Caco-2 (cell line): Measurements from ENCODE around the gene NRXN2. TPM values are rescaled to one million over a fixed set of nuclear protein-coding genes. Genes with fewer than 3 reads are reported as not detected.

Experiments
- BruUV-seq: library from RNA; stranded (reverse); fragments of 400-500 nt; replicated peaks from 2 replicates; lab custom pipeline; 2021; lab: Mats Ljungman, UMichigan
- CTCF ChIA-PET: fragments of 300-600 bp; sonication (Branson Sonifier 250); formaldehyde crosslinking; loops from one replicate; lab custom pipeline; 2022; ENCODE audit warnings: antibody characterized with exemption; lab: Charles Lee
- POLR2A ChIA-PET: fragments of 300-600 bp; sonication (Branson Sonifier 250); formaldehyde crosslinking; loops from one replicate; lab custom pipeline; 2022; ENCODE audit warnings: antibody characterized with exemption; lab: Charles Lee
- DNase-seq, 2 experiments: peaks; one replicate each; pipeline versions ENCODE4 v3.0.0 to v3.0.0-alpha.2; 2020 to 2022
- H3K27me3 ChIP-seq: replicated peaks from 2 replicates; pipeline ENCODE4 v1.6.0; 2011; ENCODE audit warnings: low read length; ENCODE audit not compliant: control insufficient read depth, insufficient read depth
- H3K36me3 ChIP-seq: 2 replicates; pipeline ENCODE4 v1.5.1; 2011; ENCODE audit warnings: low read length; ENCODE audit not compliant: control insufficient read depth, insufficient read depth
- H3K4me1 ChIP-seq: fragments of 250-450 bp; sonication (Bioruptor Pico); 2 replicates; pipeline ENCODE4 v1.5.1; 2020; ENCODE audit warnings: mild to moderate bottlenecking
- H3K4me3 ChIP-seq: 2 replicates; pipeline ENCODE4 v1.5.1; 2011; ENCODE audit warnings: low read depth, mild to moderate bottlenecking, control low read depth, low read length
- H3K9me3 ChIP-seq: fragments of 250-450 bp; sonication (Bioruptor Pico); 2 replicates; pipeline ENCODE4 v1.5.1; 2020; ENCODE audit warnings: mild to moderate bottlenecking, moderate library complexity
- H3K27ac Mint-ChIP-seq: one replicate; pipeline ENCODE4 v1.8.0; 2022; ENCODE audit warnings: mixed read lengths; ENCODE audit not compliant: unreplicated experiment
- H3K27me3 Mint-ChIP-seq: one replicate; pipeline ENCODE4 v1.8.0; 2022; ENCODE audit warnings: mixed read lengths; ENCODE audit not compliant: insufficient read depth, unreplicated experiment
- H3K36me3 Mint-ChIP-seq: one replicate; pipeline ENCODE4 v1.8.0; 2022; ENCODE audit warnings: mild to moderate bottlenecking, mixed read lengths; ENCODE audit not compliant: insufficient read depth, unreplicated experiment
- H3K4me1 Mint-ChIP-seq: one replicate; pipeline ENCODE4 v1.8.0; 2022; ENCODE audit warnings: low read depth, mixed read lengths; ENCODE audit not compliant: unreplicated experiment
- H3K4me3 Mint-ChIP-seq: one replicate; pipeline ENCODE4 v1.8.0; 2022; ENCODE audit warnings: mild to moderate bottlenecking, moderate library complexity, mixed read lengths; ENCODE audit not compliant: unreplicated experiment
- H3K9me3 Mint-ChIP-seq: one replicate; pipeline ENCODE4 v1.8.0; 2022; ENCODE audit warnings: mixed read lengths; ENCODE audit not compliant: unreplicated experiment
- CTCF ChIP-seq, 2 experiments: fragments of 200-600 bp in 1 of 2; IDR thresholded peaks; 1 replicate in 1 of 2; 2 replicates in 1 of 2; pipeline versions ENCODE4 v1.5.1 to v1.8.0; 2011 to 2022; ENCODE audit warnings: antibody characterized with exemption in 1 of 2, control low read depth in 1 of 2, inconsistent platforms in 1 of 2, low read depth in 1 of 2, low read length in 1 of 2, mild to moderate bottlenecking in 1 of 2, moderate library complexity in 1 of 2; ENCODE audit not compliant: insufficient read depth in 1 of 2, severe bottlenecking in 1 of 2, unreplicated experiment in 1 of 2
- intact Hi-C: fragments of 100-400 bp; cut with micrococcal nuclease; formaldehyde crosslinking; loops from one replicate; pipeline ENCODE4 v1.10.0; 2022; ENCODE audit not compliant: unreplicated experiment
- total RNA-seq: library from RNA; stranded (reverse); gene quantifications from 2 replicates; pipeline ENCODE4 v1.2.3, GENCODE V29; 2022

The NRXN2 gene
- total RNA-seq, 1 experiment from 2014 or later: 7.6 TPM

GRCh38 chr11:64652586-64653387, 70.2 kb downstream of the NRXN2 start:
- no peak overlapping the region for H3K4me3 ChIP-seq
- Mint-ChIP-seq H3K36me3 (no peaks in the 10 kb centered on the region), H3K27me3 (no peaks in the 10 kb centered on the region), H3K4me3 (no peak overlapping the region), H3K9me3 (no peaks in the 10 kb centered on the region), H3K4me1 (peaks cover 15% of the 10 kb centered on the region), H3K27ac (no peak overlapping the region)
- intact Hi-C loops: loop anchor here (1.0 to 10.0 kb wide), 5 partner anchors 99 to 298 kb away; partner anchors contain the start of gene RPS6KA4
- peak; percentile 86 to 93 for DNase-seq
- ChIA-PET CTCF (interaction anchor here (0.5 to 1.8 kb wide), 17 partner anchors 17 to 335 kb away, joined by 3 to 21 read pairs (median 4); partner anchors contain the start of genes PRDX5 and TRMT112), POLR2A (interaction anchor here (0.5 kb wide), 1 partner anchor 74 kb away, joined by 5 read pairs; no protein-coding TSS in a partner anchor)
- no peaks in the 10 kb centered on the region for H3K36me3 ChIP-seq
- peak; percentile 91 to 93 for TF ChIP-seq CTCF (IDR thresholded peaks at IDR 0.05; ENCODE audit: insufficient read depth in 1 of 2, low read depth in 1 of 2, low read length in 1 of 2, severe bottlenecking in 1 of 2, unreplicated experiment in 1 of 2)
- H3K4me1 ChIP-seq: peaks cover 17% of the 10 kb centered on the region
- no TSS peak for BruUV-seq
- no peaks in the 10 kb centered on the region for H3K9me3 ChIP-seq
- no peaks in the 10 kb centered on the region for H3K27me3 ChIP-seq

- Mint-ChIP-seq H3K4me1 (peaks cover 15% of the 10 kb centered on the region), H3K36me3 (no peaks in the 10 kb centered on the region), H3K9me3 (no peaks in the 10 kb centered on the region), H3K27ac (no peak overlapping the region), H3K4me3 (no peak overlapping the region), H3K27me3 (no peaks in the 10 kb centered on the region)
- ChIA-PET POLR2A (no interaction called here), CTCF (interaction anchor here (0.6 to 3.6 kb wide), 11 partner anchors 38 to 676 kb away, joined by 3 to 35 read pairs (median 4); partner anchors contain the start of genes PRDX5 and TRMT112)
- no peaks in the 10 kb centered on the region for H3K9me3 ChIP-seq
- no TSS peak for BruUV-seq
- DNase-seq: peak in 1 of 2 experiments; percentile 31
- H3K36me3 ChIP-seq: no peaks in the 10 kb centered on the region
- intact Hi-C loops: loop anchor here (5.0 to 10.0 kb wide), 2 partner anchors 264 to 296 kb away; partner anchors contain the start of gene RPS6KA4
- H3K27me3 ChIP-seq: no peaks in the 10 kb centered on the region
- no peak overlapping the region for H3K4me3 ChIP-seq
- H3K4me1 ChIP-seq: peaks cover 17% of the 10 kb centered on the region
- TF ChIP-seq CTCF (IDR thresholded peaks at IDR 0.05; ENCODE audit: insufficient read depth in 1 of 2, low read depth in 1 of 2, low read length in 1 of 2, severe bottlenecking in 1 of 2, unreplicated experiment in 1 of 2): peak; percentile 51 to 52
Observed at GRCh38 chr11:64650923-64651523, 72.0 kb downstream of the NRXN2 start.

GRCh38 chr11:64649291-64649697, 73.7 kb downstream of the NRXN2 start:
- peaks cover 3% of the 10 kb centered on the region for H3K27me3 Mint-ChIP-seq
- intact Hi-C loops: loop anchor here (1.0 to 2.0 kb wide), 3 partner anchors 96 to 332 kb away; partner anchors contain the start of gene TRMT112

More at GRCh38 chr11:64649291-64649697, 73.7 kb downstream of the NRXN2 start:
- Histone ChIP-seq H3K27me3 (no peaks in the 10 kb centered on the region), H3K4me1 (peaks cover 21% of the 10 kb centered on the region), H3K4me3 (no peak overlapping the region), H3K9me3 (no peaks in the 10 kb centered on the region), H3K36me3 (no peaks in the 10 kb centered on the region)
- Mint-ChIP-seq H3K36me3 (no peaks in the 10 kb centered on the region), H3K9me3 (no peaks in the 10 kb centered on the region), H3K4me3 (no peak overlapping the region), H3K4me1 (peaks cover 15% of the 10 kb centered on the region), H3K27ac (no peak overlapping the region)
- DNase-seq: peak; percentile 59 to 60
- CTCF ChIA-PET: interaction anchor here (0.6 to 3.6 kb wide), 10 partner anchors 83 to 332 kb away, joined by 3 to 35 read pairs (median 6); partner anchors contain the start of genes PRDX5 and TRMT112
- POLR2A ChIA-PET: no interaction called here
- peak; percentile 71 for TF ChIP-seq CTCF (IDR thresholded peaks at IDR 0.05; ENCODE audit: insufficient read depth in 1 of 2, low read depth in 1 of 2, low read length in 1 of 2, severe bottlenecking in 1 of 2, unreplicated experiment in 1 of 2)
- BruUV-seq: no TSS peak
